ENCODE measurements around the gene ARHGAP29.
A peak's percentile ranks its signal among the peaks of the same experiment; 100 is the strongest.

ARHGAP29 gene

DNA sequence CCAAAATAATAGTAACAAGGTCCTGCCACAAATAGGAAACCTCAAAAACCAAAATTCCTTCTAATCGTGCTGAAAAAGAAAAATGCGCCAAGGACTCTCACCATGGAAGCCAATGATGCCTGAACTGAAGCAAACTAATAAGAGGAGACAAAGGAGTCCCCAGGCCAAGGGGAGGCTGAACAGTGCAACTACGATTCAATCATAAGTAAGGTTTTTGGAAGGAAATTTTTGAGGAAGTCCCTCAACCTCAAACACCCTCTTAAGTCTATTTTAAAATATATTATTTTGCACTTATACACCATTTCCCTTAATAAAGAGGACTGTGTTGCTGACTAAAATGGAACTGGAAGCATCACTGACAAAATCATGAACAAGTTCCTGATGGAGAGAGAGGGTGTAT, 1.7 kb upstream of the ARHGAP29 start:
- no peak overlapping the region for H3K9ac ChIP-seq (ENCODE audit: low read depth, low read length, poor library complexity, severe bottlenecking)
- peaks cover 35% of the 10 kb centered on the region for H3K4me1 ChIP-seq (ENCODE audit: insufficient read depth, low read length, poor library complexity, severe bottlenecking)
- peak overlapping the region; percentile 24 for H3K4me2 ChIP-seq (ENCODE audit: low read depth, low read length, poor library complexity, severe bottlenecking)
- H4K20me1 ChIP-seq (ENCODE audit: insufficient read depth, low read length, poor library complexity, severe bottlenecking) = no peaks in the 10 kb centered on the region
- H3K27me3 ChIP-seq (ENCODE audit: insufficient read depth, low read length, poor library complexity, severe bottlenecking) = no peaks in the 10 kb centered on the region
- H3K9me2 ChIP-seq (replicated peaks; ENCODE audit: low read depth, low read length) = no peaks in the 10 kb centered on the region
- H3K9me3 ChIP-seq (ENCODE audit: insufficient read depth, low read depth, low read length) = peaks cover 6% of the 10 kb centered on the region; the same call in 1 of the 2 replicates
- peak overlapping the region; percentile 48; the same call in 1 of the 2 replicates for H2AFZ ChIP-seq (ENCODE audit: low read length)
- H3K36me3 ChIP-seq (ENCODE audit: insufficient read depth, low read length) = no peaks in the 10 kb centered on the region
- no peak overlapping the region for H3K4me3 ChIP-seq (ENCODE audit: low read length, poor library complexity, severe bottlenecking)
- H3F3A ChIP-seq (ENCODE audit: low read depth) = no peaks in the 10 kb centered on the region
- H3K79me2 ChIP-seq (ENCODE audit: insufficient read depth, low read length) = no peaks in the 10 kb centered on the region
- no peak for TF ChIP-seq EZH2phosphoT487 (IDR thresholded peaks at IDR 0.05; ENCODE audit: borderline replicate concordance)
- TF ChIP-seq, protein P1, sequence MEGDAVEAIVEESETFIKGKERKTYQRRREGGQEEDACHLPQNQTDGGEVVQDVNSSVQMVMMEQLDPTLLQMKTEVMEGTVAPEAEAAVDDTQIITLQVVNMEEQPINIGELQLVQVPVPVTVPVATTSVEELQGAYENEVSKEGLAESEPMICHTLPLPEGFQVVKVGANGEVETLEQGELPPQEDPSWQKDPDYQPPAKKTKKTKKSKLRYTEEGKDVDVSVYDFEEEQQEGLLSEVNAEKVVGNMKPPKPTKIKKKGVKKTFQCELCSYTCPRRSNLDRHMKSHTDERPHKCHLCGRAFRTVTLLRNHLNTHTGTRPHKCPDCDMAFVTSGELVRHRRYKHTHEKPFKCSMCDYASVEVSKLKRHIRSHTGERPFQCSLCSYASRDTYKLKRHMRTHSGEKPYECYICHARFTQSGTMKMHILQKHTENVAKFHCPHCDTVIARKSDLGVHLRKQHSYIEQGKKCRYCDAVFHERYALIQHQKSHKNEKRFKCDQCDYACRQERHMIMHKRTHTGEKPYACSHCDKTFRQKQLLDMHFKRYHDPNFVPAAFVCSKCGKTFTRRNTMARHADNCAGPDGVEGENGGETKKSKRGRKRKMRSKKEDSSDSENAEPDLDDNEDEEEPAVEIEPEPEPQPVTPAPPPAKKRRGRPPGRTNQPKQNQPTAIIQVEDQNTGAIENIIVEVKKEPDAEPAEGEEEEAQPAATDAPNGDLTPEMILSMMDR (conservative IDR thresholded peaks at IDR 0.05; ENCODE audit: low read length) = no peak

DNA sequence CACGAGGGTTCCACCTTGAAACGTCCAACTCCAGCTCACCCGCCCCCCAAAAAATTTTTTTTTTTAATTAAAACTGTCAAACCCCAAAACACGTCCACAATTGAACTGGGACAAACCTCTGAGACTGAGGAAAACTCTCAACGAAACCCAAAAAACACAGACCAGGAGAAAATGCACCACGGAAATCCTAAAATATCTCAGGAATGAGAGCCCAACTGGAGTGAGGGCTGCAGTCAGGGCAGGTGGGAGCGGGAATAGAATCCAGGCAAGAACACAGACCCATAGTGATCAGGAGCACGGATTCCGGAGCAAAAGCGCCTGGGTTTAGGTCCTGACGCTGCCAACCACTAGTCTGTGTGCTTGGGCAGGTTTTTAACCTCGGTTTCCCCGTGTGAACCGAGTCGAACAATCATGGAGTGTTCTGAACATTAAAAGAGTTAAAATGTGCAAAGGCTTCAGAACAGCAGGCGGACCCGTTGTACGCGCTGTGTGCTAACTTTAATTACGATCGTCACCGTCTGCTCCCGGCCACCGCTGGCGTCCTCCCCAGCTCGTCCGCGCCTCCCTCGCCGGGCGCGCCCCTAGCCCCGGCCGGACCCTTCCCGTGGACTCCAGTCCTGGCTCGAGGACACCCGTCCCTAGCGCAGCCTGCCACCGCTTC, 624 bp downstream of the ARHGAP29 start:
- Histone ChIP-seq H3K9me2 (replicated peaks; ENCODE audit: low read depth, low read length) (no peaks in the 10 kb centered on the region), H4K20me1 (ENCODE audit: insufficient read depth, low read length, poor library complexity, severe bottlenecking) (no peaks in the 10 kb centered on the region), H2AFZ (ENCODE audit: low read length) (no peak overlapping the region), H3K9me3 (ENCODE audit: insufficient read depth, low read depth, low read length) (no peaks in the 10 kb centered on the region), H3K36me3 (ENCODE audit: insufficient read depth, low read length) (no peaks in the 10 kb centered on the region), H3K27me3 (ENCODE audit: insufficient read depth, low read length, poor library complexity, severe bottlenecking) (no peaks in the 10 kb centered on the region), H3K4me3 (ENCODE audit: low read length, poor library complexity, severe bottlenecking) (no peak overlapping the region), H3K9ac (ENCODE audit: low read depth, low read length, poor library complexity, severe bottlenecking) (no peak overlapping the region), H3K79me2 (ENCODE audit: insufficient read depth, low read length) (no peaks in the 10 kb centered on the region), H3K4me2 (ENCODE audit: low read depth, low read length, poor library complexity, severe bottlenecking) (no peak overlapping the region), H3K4me1 (ENCODE audit: insufficient read depth, low read length, poor library complexity, severe bottlenecking) (peaks cover 35% of the 10 kb centered on the region), H3F3A (ENCODE audit: low read depth) (no peaks in the 10 kb centered on the region)
- no peak for TF ChIP-seq EZH2phosphoT487 (IDR thresholded peaks at IDR 0.05; ENCODE audit: borderline replicate concordance)
- TF ChIP-seq, protein P1 (conservative IDR thresholded peaks at IDR 0.05; ENCODE audit: low read length) = no peak

DNA sequence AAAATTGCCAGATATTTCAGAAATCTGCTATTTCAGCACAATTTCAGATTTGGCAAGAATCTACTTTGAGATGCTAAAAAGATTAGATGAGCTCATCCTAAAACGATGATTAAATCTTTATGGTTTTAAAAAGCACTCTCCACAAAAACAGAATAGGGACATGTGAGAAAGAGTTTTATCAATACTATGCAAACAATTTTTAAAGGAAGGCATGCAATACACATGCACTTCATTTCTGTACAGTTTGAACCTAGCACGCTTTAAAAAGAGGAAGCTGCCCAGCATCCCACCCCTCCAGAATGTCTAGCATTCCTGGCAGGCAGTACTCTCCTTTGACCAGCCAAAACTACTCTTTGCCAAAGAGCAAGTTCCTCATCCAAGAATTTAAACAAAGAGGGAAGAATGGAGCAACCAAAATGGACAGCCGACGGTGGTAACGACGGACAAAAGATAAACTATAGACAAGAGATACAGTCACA, 1.3 kb downstream of the ARHGAP29 start:
- no peaks in the 10 kb centered on the region for H3F3A ChIP-seq (ENCODE audit: low read depth)

More for the DNA sequence above, 1.3 kb downstream of the ARHGAP29 start:
- TF ChIP-seq, protein P1 (conservative IDR thresholded peaks at IDR 0.05; ENCODE audit: low read length) = no peak
- no peak for TF ChIP-seq EZH2phosphoT487 (IDR thresholded peaks at IDR 0.05; ENCODE audit: borderline replicate concordance)
- Histone ChIP-seq H3K27me3 (ENCODE audit: insufficient read depth, low read length, poor library complexity, severe bottlenecking) (no peaks in the 10 kb centered on the region), H2AFZ (ENCODE audit: low read length) (no peak overlapping the region), H3K9me3 (ENCODE audit: insufficient read depth, low read depth, low read length) (no peaks in the 10 kb centered on the region), H3K9me2 (replicated peaks; ENCODE audit: low read depth, low read length) (no peaks in the 10 kb centered on the region), H3K4me1 (ENCODE audit: insufficient read depth, low read length, poor library complexity, severe bottlenecking) (peaks cover 35% of the 10 kb centered on the region), H3K4me2 (ENCODE audit: low read depth, low read length, poor library complexity, severe bottlenecking) (no peak overlapping the region), H3K9ac (ENCODE audit: low read depth, low read length, poor library complexity, severe bottlenecking) (no peak overlapping the region), H3K36me3 (ENCODE audit: insufficient read depth, low read length) (no peaks in the 10 kb centered on the region), H4K20me1 (ENCODE audit: insufficient read depth, low read length, poor library complexity, severe bottlenecking) (no peaks in the 10 kb centered on the region), H3K79me2 (ENCODE audit: insufficient read depth, low read length) (no peaks in the 10 kb centered on the region), H3K4me3 (ENCODE audit: low read length, poor library complexity, severe bottlenecking) (no peak overlapping the region)

Measured in Loucy (cell line).